Endometrium (tissue), 2 donors: ENCODE results near the gene FRS2.

ENCODE experiments used
- FAIRE-seq: peaks from 2 replicates; lab custom pipeline; 2012; peaks lifted over from hg19 to GRCh38; lab: Jason Lieb, UNC
- donor health status: control.
- donor health status: control.

The FRS2 gene

GRCh38 chr12:69501154-69501895, 31.1 kb downstream of the FRS2 start:
- FAIRE-seq = no peak

- FAIRE-seq = no peak
Observed at GRCh38 chr12:69502345-69503081, 32.3 kb downstream of the FRS2 start.

DNA sequence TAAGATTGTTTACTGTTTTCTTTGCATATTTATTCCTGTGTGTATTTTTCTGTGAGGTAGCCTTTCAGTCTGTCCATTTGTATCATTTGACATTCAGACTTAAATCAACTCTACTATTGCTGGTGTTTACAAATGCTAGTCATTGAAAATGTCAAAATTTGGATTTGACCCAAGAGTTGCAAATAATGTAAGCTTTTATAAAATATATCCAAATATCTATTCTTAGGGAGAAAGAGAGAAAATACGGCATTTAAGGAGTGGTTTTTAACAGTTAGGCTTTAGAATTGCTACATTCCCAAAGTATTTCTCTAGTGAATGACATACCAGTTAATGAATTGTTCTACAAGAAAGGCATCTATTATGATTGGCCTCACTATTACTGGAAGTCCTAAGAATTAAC, 37.9 kb downstream of the FRS2 start:
- FAIRE-seq = no peak

GRCh38 chr12:69508621-69509020, 38.4 kb downstream of the FRS2 start:
- FAIRE-seq = no peak

DNA sequence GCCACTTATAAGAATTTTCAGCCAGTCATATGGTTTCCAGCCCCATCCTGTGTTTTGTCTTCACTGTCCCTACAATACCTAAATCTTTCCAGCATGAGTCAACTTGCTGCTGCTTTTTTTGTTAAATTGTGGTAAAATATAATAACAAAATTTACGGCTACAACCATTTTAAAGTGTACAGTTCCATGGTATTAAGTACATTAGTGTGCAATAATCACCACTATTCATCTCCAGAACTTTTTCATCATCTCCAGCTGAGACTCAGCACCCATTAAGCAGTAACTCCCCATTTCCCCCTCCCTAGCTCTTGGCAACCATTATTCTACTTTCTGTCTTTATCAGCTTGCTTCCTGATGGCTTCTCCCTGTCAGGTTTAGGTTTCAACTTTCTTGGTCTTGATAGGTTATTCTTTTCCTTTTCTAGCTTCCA, 39.1 kb downstream of the FRS2 start:
- FAIRE-seq = no peak

DNA sequence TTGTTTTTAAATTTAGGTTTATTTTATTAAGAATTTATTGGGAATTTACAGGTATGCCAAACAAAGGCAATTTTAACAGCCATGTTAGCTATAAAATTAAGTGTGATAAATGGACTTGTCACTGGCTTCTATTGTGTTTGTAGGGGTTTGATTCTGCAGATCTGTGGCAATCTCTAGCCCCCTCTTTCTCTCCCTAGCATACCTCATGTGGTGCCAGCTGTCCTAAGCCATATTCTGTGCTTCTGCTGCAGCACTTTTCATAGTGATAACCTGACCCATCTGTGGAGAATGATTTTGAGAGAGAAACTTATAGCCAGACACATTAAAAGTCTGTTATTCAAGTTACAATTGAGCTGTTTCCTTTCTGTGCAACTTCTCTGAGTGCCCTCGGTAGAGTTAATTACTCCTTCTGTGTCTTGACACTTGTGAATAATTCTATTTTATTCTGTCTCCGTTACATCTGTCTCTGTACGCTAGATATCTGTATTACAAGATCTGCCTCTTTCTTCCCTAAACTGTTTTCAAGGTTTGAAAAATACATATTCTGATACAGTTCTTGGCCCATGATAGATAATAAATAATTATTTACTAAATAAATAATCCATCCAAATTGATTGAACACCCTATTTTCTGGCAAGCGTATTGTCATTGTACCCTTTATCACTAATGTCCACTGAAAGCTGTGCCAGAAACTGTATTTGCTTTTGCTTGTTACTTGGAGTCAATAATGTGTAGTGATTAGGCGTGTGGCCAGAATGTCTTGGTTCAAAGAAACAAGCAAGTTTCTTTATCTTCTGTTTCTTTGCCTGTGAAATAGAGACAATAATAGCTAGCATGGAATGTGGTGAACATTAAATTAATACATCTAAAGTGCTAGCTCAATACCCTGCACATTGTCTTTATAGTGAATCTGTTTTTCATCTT, 40.0 kb downstream of the FRS2 start:
- FAIRE-seq = peak; percentile 33

- FAIRE-seq = no peak
Observed at GRCh38 chr12:69511016-69511415, 40.8 kb downstream of the FRS2 start.

DNA sequence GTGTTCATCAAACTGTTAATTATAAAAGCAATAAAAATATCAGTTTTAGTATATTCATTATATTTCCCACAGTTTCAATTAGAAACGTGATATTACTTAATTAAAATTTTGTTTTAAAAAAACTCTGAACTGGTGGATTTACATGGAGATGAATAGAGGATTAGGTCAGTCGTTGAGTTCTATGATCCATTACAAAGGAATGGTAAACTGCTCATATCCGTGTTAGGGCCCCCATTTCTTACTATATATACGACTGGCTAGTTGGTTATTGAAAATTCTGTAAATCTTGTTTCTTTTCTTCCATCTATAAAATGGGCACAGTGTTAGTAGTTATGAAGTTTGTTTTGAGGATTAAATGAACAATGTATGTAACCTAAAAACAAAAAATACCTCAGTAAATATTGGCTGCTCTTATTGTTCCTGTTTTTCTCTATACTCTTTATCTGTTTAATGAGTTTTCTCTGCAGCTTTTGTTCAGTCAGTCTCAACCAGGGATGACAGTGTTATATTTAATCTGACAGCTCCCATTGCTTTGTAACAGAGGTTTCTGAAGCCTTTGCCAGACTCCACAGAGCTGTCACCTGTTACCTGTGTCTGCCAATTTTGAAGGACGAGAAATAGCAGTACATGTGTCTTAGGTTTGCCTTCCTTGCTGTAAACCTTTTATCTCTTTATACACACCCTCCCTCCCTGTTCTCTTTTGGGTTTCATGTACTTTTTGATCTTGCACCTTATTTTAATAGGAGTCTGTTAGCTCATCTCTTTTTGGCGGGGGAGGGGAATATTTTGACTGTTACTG, 41.5 kb downstream of the FRS2 start:
- no peak for FAIRE-seq

GRCh38 chr12:69512820-69513219, 42.6 kb downstream of the FRS2 start:
- FAIRE-seq = no peak

DNA sequence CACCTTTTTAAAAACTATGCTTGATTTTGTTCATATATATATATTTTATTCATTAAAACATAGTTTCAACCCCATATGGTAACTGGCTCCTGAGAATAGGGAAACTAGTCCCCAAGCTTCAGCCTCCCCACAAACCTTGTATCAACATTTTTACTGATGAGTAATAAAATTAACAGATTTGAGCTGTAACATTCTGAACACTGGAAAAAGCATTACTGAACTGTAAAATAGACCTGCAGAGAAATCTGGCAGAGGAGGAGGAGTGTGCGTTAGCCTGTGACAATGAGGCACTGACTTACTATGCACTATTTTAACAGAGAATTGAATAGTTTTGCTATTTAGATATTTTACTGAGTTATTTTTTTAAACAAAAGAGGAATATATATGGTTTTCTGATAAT, 43.1 kb downstream of the FRS2 start:
- no peak for FAIRE-seq

GRCh38 chr12:69514111-69514510, 43.9 kb downstream of the FRS2 start:
- no peak for FAIRE-seq

GRCh38 chr12:69514845-69515244, 44.7 kb downstream of the FRS2 start:
- no peak for FAIRE-seq

GRCh38 chr12:69515394-69515930, 45.3 kb downstream of the FRS2 start:
- no peak for FAIRE-seq

- no peak for FAIRE-seq
Observed at GRCh38 chr12:69516950-69517349, 46.8 kb downstream of the FRS2 start.

GRCh38 chr12:69517406-69517805, 47.2 kb downstream of the FRS2 start:
- FAIRE-seq = no peak

GRCh38 chr12:69519871-69520270, 49.7 kb downstream of the FRS2 start:
- no peak for FAIRE-seq

GRCh38 chr12:69523433-69524330, 53.5 kb downstream of the FRS2 start:
- no peak for FAIRE-seq

GRCh38 chr12:69524331-69524630, 54.1 kb downstream of the FRS2 start:
- no peak for FAIRE-seq

DNA sequence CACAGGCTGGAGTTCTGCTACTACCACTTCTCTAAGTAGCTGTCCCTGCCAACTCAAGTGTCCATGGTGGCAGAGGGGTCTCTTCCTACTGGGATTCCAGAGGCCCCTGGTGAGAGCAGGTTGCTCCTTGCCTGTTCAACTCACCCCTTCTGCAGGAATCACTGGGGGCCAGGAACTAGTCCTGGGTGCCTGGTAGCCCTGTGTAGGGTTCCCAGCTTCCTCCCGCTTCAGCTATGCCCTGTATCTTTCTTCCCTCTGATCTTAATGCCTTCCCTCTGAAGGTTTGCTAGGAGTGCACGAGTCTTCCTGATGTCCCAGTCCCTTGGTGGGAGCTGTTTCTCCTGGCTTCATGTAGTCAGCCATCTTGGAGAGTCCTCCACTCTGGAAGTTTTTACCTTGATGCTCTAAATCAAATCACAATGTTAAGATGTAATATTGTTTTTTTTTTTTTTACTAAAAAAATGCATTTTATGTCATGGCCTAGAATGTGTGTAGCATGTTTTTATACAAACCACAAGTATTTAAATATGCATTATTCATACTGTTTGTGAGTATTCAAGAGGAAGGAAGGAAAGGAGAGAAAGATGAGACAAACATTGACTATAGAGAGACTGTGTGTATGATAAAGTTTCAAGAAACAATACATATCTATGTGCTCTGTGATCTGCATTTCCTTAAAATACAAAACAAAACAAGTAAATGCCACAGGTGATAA, 54.7 kb downstream of the FRS2 start:
- no peak for FAIRE-seq
